Ureter (tissue), 1 donor: ENCODE data around the gene MCM10. TPM values are rescaled to one million over a fixed set of nuclear protein-coding genes. Genes with fewer than 3 reads are reported as not detected.

Experiments used
- DNase-seq: peaks from one replicate; pipeline ENCODE4 v3.0.0-alpha.2; 2020; ENCODE audit warnings: low spot score
- total RNA-seq: library from RNA; stranded (reverse); gene quantifications from one replicate; pipeline ENCODE4 v1.2.4, GENCODE V29; 2023
- donor health status: DM: yes; HTN: yes; CAD: no.

MCM10 gene
- total RNA-seq, 1 donor from 2014 or later: 1.6 TPM

GRCh38 chr10:13165177-13165576 is 3.8 kb downstream of the MCM10 start:
- DNase-seq: no peak

GRCh38 chr10:13167568-13167967 is 6.2 kb downstream of the MCM10 start:
- no peak for DNase-seq

DNA sequence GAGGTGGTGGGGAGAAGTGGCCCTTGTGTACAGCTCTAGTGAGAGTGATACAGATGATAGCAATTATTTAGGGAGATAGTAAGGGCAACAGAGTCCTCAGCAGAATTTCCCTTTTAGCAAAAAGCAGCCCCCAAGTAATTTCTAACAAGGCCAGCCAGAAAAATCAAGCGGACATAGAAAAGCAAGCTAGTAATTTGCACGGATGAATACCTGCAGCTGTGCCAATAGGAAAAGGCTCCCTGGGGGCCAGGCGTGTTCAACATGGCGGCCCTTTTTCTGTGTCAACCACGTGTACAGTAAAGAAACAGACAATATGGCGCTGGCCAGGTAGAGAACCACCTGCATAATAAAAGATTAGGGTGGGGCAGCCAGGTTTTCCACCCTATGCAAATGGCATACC is 7.4 kb downstream of the MCM10 start:
- no peak for DNase-seq

- no peak for DNase-seq
These were observed 12.3 kb downstream of the MCM10 start for GRCh38 chr10:13173616-13174015.

DNA sequence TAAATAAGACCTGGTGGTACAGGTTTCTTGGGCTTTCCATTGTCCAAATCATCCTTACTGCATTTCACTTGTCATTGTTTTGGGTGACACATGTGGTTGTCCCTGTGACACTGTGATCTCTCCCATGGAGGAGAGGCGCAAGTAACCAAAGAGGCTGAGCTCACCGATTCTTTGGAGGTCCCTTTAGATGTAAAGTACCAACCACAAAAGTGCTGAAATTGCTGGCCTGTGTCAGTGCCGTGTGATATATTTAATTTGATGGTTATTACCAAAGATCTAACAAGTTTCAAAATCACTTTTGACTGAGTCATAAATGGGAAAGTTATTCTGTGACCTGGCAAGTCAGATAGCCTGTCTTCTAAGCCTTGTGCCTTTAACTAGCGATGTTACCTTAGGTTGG is 19.4 kb downstream of the MCM10 start:
- DNase-seq: no peak

DNA sequence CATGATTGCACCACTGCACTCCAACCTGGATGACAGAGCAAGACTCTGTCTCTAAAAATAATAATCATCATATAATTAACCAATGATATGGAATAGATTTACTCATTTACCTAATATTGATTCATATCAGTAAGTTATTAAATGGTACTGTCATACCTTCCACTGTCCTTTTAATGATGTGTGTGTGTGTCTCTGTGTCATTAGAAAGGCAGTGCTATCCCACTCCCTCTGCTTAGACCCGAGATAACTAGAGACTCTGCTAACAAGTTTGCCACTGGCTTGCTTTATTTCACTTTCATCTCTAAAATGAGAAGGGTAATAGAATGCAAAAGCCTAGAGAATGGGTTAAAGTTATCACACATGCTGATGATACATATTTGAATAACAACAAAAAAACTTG is 21.1 kb downstream of the MCM10 start:
- DNase-seq: no peak

DNA sequence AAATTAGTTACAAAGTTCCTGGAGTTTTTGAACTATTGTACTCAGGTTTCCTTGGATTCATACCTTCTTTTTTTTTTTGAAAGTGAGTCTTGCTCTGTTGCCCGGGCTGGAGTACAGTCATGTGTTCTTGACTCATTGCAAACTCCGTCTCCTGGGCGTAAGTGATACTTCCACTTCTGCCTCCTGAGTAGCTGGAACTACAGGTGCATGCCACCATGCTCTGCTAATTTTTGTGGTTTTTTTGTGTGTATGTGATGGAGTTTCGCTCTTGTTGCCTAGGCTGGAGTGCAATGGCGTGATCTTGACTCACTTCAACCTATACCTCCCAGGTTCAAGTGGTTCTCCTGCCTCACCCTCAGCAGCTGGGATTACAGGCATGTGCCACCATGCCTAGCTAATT is 22.3 kb downstream of the MCM10 start:
- DNase-seq: no peak

- no peak for DNase-seq
These were observed 22.9 kb downstream of the MCM10 start for GRCh38 chr10:13184276-13184675.

DNA sequence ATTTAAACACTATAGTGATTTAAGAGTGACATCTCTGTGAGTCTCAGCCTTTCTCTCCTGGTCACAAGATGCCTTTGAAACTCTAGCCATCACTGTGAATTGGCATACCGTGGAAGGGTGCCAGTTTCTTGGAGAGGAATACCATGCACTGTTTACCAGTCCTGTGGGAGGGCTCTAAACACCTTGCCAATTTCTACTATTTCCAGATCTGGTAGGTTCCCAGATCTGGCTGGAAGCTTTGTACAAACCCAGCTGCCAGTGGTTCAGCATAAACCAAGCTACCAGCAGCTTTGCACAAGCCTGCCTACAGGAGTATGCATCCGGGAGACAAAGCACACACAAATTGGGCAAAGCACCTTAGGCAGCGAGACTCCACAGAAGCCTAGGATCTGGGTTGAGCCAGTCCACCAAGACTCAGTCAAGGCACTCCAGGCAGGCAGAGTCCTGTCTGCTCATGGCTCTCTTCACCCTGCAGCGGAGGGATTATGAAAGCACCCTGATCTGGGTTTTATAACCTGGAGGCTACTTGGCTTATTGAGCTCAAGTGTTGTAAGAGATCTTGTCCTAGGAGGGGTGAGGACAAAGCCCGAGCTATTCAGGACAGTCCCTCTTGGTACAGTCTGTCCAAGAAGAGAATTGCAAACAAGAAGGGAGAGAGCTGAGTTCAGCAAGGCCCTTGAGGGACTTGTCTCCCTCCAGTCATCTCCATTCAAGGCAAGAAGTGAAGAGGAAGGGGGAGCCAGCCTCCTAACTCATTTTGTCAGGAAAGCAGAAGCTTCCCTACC is 23.6 kb downstream of the MCM10 start:
- DNase-seq: no peak

DNA sequence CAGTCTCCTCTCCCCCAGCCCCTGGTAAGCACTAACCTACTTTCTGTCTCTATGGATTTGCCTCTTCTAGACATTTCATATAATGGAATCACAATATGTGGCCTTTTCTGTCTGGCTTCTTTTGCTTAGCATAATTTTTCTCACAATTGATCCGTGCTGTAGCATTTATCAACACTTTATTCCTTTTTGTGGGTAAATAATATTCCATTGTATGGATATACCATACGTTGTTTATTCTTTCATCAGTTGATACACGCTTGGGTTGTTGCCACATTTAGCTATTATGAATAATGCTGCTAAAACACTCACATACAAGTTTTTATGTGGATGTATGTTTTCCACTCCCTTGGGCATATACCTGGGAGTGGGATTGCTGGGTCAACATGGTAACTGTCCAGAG is 25.8 kb downstream of the MCM10 start:
- no peak for DNase-seq

DNA sequence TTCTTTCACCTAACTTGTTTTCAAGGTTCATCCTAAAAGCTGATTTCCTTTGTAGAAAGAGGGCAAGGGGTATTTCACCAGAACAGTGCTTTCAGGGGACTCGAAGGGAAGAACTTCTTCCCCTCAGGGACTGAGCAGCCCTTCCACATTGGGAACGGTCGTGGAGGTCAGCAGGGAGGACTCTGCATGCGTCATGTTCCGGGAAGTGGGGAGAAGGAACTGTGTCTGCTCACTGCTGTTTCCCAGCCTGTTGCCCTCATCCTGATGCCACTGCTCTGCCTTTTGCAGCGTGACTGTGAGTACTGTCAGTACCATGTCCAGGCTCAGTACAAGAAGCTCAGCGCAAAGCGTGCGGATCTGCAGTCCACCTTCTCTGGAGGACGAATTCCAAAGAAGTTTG is 27.2 kb downstream of the MCM10 start:
- DNase-seq: no peak

DNA sequence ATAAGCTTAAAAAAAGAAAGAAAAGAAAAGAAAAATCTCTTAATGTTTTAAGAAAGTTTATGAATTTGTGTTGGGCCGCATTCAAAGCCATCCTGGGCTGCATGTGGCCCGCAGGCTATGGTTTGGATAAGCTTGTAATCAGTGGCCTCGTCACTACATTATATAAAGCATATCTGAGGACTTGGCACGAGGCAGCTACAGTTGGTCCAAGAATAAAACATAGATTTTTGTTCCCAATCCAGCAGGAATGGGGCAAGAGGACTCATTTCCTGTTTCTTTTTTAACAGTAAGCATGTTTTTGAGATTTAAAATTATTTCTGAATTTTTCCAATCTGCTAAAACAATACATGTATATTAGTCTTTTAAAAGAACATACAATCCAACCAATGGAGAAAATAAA is 28.6 kb downstream of the MCM10 start:
- DNase-seq: no peak

DNA sequence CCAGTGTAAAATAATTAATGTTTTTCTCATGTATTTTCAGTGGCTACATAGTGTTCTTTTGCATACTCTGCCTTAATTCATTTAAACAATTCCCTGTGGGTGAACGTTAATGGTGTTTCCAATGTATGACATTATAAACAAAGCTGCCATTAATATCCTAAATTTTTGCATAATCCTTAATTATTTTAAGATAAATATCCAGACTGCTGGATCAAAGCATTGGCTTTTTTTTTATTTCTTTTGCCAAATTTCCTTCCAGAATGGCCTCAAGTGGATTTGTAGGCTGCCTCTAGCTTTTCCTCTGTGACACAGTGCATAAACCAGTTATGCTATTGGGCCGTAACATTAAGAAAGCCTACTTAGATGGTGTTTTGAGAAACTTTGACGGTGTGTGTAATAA is 29.5 kb downstream of the MCM10 start:
- no peak for DNase-seq

- no peak for DNase-seq
These were observed 30.0 kb downstream of the MCM10 start for GRCh38 chr10:13191362-13191761.

GRCh38 chr10:13193637-13194036 is 32.3 kb downstream of the MCM10 start:
- no peak for DNase-seq

GRCh38 chr10:13195016-13195415 is 33.7 kb downstream of the MCM10 start:
- DNase-seq: no peak

GRCh38 chr10:13201132-13201531 is 39.8 kb downstream of the MCM10 start:
- no peak for DNase-seq

DNA sequence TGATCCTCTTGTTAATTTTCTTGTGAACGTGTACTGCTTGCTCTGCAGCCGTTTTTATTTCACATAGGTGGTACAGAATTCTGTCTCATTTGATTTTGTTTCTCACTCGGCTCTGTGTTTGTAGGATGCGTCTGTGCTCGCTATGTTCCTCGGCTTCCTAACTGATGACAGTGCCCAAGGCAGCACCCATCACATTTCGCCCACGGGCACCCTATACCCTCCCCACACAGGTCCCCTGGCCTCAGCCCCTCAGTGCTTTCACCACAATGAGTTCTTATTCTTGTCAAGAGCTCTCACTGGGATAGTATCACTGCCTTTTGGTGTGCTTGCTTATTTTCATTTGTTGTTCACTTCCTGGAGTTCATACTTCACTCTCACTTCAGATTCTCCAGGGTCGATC is 44.7 kb downstream of the MCM10 start:
- no peak for DNase-seq

GRCh38 chr10:13206546-13207443 is 45.4 kb downstream of the MCM10 start:
- DNase-seq: no peak

GRCh38 chr10:13213163-13213562 is 51.8 kb downstream of the MCM10 start:
- DNase-seq: no peak

DNA sequence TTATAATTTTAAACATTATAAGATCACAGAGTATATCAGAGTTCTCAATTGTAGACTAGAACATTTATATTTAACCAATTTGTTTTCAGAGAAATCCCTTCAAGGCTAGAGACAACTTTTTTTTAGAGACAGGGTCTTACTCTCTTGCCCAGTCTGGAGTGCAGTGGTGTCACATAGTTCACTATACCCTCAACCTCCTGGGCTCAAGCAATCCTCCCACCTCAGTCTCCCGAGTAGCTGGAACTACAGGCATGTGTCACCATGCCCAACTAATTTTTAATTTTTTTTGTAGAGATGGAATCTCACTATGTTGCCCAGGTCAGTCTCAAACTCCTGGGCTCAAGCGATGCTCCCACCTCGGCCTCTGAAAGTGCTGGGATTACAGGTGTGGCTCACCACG is 57.5 kb downstream of the MCM10 start:
- no peak for DNase-seq

- no peak for DNase-seq
These were observed 58.6 kb downstream of the MCM10 start for GRCh38 chr10:13219685-13220670.
